Progenitor cell of endocrine pancreas (in vitro differentiated cells): ENCODE results near the gene NTN5. TPM values are rescaled to one million over a fixed set of nuclear protein-coding genes. Genes with fewer than 3 reads are reported as not detected.

ENCODE experiments used
- DNase-seq: peaks from one replicate; pipeline ENCODE4 v3.0.0; 2021; ENCODE audit warnings: low spot score; ENCODE audit not compliant: unreplicated experiment
- H3K27ac Mint-ChIP-seq: 2 replicates; pipeline ENCODE4 v1.8.0; 2021; ENCODE audit warnings: mild to moderate bottlenecking, moderate library complexity, mixed read lengths
- H3K27me3 Mint-ChIP-seq: 2 replicates; pipeline ENCODE4 v1.8.0; 2021; ENCODE audit warnings: mixed read lengths
- H3K36me3 Mint-ChIP-seq: 2 replicates; pipeline ENCODE4 v1.8.0; 2022; ENCODE audit warnings: mixed read lengths; ENCODE audit not compliant: insufficient read depth
- H3K4me1 Mint-ChIP-seq: 2 replicates; pipeline ENCODE4 v1.8.0; 2021; ENCODE audit warnings: low read depth, mixed read lengths
- H3K4me3 Mint-ChIP-seq: 2 replicates; pipeline ENCODE4 v1.8.0; 2021; ENCODE audit warnings: low read depth, mild to moderate bottlenecking, moderate library complexity, mixed read lengths
- H3K9me3 Mint-ChIP-seq: 2 replicates; pipeline ENCODE4 v1.8.0; 2021; ENCODE audit warnings: low read depth, mixed read lengths
- CTCF ChIP-seq: fragments of 200-600 bp; sonication (generic); IDR thresholded peaks from one replicate; pipeline ENCODE4 v1.5.0; 2021; ENCODE audit warnings: antibody characterized with exemption, mild to moderate bottlenecking; ENCODE audit not compliant: unreplicated experiment
- total RNA-seq: library from RNA; stranded (reverse); gene quantifications from 2 replicates; pipeline ENCODE4 v1.2.1, GENCODE V29; 2021

The NTN5 gene
- total RNA-seq, 1 donor from 2014 or later = 0.91 TPM

DNA sequence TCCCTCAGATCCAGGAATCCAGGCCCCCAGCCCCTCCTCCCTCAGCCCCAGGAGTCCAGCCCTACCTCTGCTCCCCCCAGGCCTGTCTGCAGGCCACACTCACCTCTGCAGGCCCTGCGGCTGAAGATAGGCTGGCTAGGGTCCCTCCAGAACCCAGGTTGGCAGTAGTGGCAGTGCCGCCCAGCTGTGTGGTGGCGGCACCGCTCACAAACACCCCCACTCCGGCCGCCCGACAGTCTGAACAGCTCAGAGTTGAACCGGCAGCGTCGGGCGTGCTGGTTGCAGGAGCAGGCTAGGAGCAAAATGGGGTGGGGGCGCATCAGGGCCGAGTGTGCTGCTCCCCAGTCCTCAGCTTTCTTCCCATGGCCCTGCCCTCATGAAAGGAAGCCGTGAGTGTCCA lies 8.3 kb downstream of the NTN5 start:
- Mint-ChIP-seq H3K36me3 (no peaks in the 10 kb centered on the region), H3K4me3 (no peak overlapping the region), H3K27ac (no peak overlapping the region), H3K9me3 (peaks cover 3% of the 10 kb centered on the region), H3K4me1 (no peaks in the 10 kb centered on the region), H3K27me3 (peaks cover 3% of the 10 kb centered on the region)
- DNase-seq = no peak
- no peak for TF ChIP-seq CTCF

- H3K9me3 Mint-ChIP-seq = peaks cover 3% of the 10 kb centered on the region
- no peaks in the 10 kb centered on the region for H3K4me1 Mint-ChIP-seq
- TF ChIP-seq CTCF = no peak
- no peak overlapping the region for H3K4me3 Mint-ChIP-seq
- no peak for DNase-seq
- H3K27me3 Mint-ChIP-seq = peaks cover 4% of the 10 kb centered on the region
- H3K36me3 Mint-ChIP-seq = no peaks in the 10 kb centered on the region
- no peak overlapping the region for H3K27ac Mint-ChIP-seq
Observed at GRCh38 chr19:48663667-48664066, 9.2 kb downstream of the NTN5 start.

DNA sequence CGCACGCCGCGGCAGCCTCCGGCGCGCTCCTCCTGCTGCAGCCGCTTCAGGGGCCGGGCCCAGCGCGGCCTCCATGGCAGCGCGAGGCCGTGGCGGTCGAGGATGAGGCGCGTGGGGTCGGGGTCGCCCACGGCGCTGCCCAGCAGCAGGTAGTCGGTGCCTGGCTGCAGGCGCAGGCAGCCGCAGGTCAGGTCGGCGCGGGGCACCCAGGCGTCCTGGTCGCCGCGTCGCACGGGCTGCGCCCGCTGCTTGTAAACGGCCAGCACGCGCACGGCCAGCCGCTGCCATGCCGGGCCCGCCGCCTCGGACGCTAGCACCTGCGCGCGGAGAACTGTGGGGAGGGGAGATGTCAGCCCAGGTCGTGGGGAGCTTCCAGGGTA lies 11.1 kb downstream of the NTN5 start:
- DNase-seq = no peak
- TF ChIP-seq CTCF = no peak
- Mint-ChIP-seq H3K36me3 (no peaks in the 10 kb centered on the region), H3K4me3 (no peak overlapping the region), H3K27ac (no peak overlapping the region), H3K4me1 (peaks cover 1% of the 10 kb centered on the region), H3K9me3 (peaks cover 3% of the 10 kb centered on the region), H3K27me3 (peaks cover 17% of the 10 kb centered on the region)

GRCh38 chr19:48660852-48661710 lies 11.7 kb downstream of the NTN5 start:
- no peak overlapping the region for H3K4me3 Mint-ChIP-seq
- H3K9me3 Mint-ChIP-seq = peaks cover 3% of the 10 kb centered on the region
- no peaks in the 10 kb centered on the region for H3K36me3 Mint-ChIP-seq
- H3K27ac Mint-ChIP-seq = no peak overlapping the region
- no peak for TF ChIP-seq CTCF
- DNase-seq = no peak
- H3K27me3 Mint-ChIP-seq = peaks cover 19% of the 10 kb centered on the region
- peaks cover 1% of the 10 kb centered on the region for H3K4me1 Mint-ChIP-seq

GRCh38 chr19:48659768-48660167 lies 13.0 kb downstream of the NTN5 start:
- Mint-ChIP-seq H3K4me3 (no peak overlapping the region), H3K4me1 (peaks cover 1% of the 10 kb centered on the region), H3K36me3 (no peaks in the 10 kb centered on the region), H3K27me3 (peaks cover 19% of the 10 kb centered on the region), H3K27ac (no peak overlapping the region), H3K9me3 (peaks cover 3% of the 10 kb centered on the region)
- no peak for DNase-seq
- TF ChIP-seq CTCF = no peak
